Stimulated activated CD8-positive, alpha-beta memory T cell treated with anti-CD3 and anti-CD28 coated beads, Interleukin-15, amount 100 ng/mL, for 1 hour (primary cell): ENCODE measurements around the gene WDR90.

ENCODE experiments used
- DNase-seq: peaks from one replicate; pipeline ENCODE4 v3.0.0-alpha.2; 2020; ENCODE audit warnings: low read depth

Gene WDR90

GRCh38 chr16:638836-639235 lies 10.3 kb upstream of the WDR90 start:
- no peak for DNase-seq

DNA sequence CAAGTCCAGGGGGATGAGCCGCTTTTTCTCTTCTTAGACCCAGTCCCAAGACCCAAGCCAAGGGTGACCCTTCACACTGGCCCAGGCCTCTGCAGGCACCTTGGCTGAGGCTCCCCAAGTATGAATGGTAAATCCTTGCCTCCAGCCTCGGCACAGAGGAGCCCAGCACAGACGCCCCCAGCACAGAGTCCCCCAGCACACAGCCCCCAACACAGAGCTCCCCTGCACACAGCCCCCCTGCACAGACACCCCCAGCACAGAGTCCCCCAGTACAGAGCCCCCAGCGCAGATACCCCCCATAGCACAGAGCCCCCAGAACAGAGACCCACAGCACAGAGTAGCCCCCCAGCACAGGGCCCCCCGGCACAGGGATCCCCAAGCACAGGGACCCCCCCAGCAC lies 8.6 kb upstream of the WDR90 start:
- no peak for DNase-seq

GRCh38 chr16:641326-642188 lies 7.6 kb upstream of the WDR90 start, which contains the start of gene MCRIP2:
MCRIP2 (plus strand) TSS chr16:641828; CDS start chr16:641992, 164 bp downstream.
- no peak for DNase-seq

GRCh38 chr16:642189-643049 lies 6.7 kb upstream of the WDR90 start:
- DNase-seq: no peak

DNA sequence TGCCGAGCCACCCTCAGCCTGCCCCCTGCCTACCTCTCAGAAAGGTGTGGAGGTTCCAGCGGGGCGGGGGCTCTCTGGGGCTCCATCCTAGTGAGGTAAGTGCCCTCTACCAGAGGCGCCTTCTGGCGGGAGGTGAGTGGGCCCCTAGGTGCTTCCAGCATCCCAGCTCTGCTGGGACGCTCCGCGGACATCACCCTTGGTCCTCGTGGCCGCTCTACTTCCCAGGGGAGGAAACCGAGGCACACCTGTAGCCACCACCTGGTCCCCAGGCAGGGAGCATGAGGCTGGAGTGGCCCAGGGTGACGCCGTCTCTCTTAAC lies 6.2 kb upstream of the WDR90 start:
- DNase-seq: no peak

GRCh38 chr16:644556-644955 lies 4.6 kb upstream of the WDR90 start:
- no peak for DNase-seq

- DNase-seq: no peak
Measured at GRCh38 chr16:645852-646678, 3.1 kb upstream of the WDR90 start.

- no peak for DNase-seq
Measured at GRCh38 chr16:646679-647172, 2.4 kb upstream of the WDR90 start.

- no peak for DNase-seq
Measured at GRCh38 chr16:647173-647902, 1.8 kb upstream of the WDR90 start.

DNA sequence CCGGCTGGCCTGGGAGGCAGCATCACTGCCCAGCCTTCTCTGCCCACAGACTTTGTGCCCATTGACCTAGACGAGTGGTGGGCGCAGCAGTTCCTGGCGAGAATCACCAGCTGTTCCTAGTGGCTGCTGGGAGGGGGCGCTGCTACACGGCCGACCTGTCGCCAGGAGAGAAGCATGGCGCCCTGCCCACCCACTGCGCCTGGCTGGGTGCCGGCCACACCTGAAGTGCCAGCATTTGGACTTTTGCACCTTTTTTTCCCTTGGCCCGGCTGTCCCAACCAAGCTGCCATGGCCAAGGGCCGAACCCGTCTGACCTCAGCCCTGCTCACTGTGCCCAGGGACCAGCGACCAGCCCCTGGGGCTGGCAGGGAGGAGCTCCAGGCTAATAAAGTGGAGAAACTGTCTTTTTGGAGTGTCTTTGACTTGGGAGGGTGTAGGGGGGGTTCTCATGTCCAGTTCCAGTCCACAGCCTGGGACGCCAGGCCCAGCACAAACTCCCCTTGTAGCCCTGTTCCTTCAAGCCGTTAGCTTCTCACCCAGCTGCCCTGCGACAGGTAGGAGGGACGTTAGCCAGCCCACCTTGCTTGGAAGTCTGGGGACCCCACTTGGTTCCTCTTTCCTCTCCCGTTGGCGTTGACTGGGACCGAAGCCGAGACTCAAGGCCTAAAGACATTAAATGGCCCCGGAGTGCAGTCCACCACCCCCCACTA lies 939 bp upstream of the WDR90 start:
- no peak for DNase-seq

GRCh38 chr16:649631-650030 lies 466 bp downstream of the WDR90 start:
- DNase-seq: no peak

GRCh38 chr16:651844-652243 lies 2.7 kb downstream of the WDR90 start:
- no peak for DNase-seq

- no peak for DNase-seq
Measured at GRCh38 chr16:652454-653305, 3.5 kb downstream of the WDR90 start.

GRCh38 chr16:654034-654433 lies 4.9 kb downstream of the WDR90 start:
- DNase-seq: no peak

- no peak for DNase-seq
Measured at GRCh38 chr16:657487-657886, 8.3 kb downstream of the WDR90 start.

GRCh38 chr16:658679-659571 lies 9.8 kb downstream of the WDR90 start:
- no peak for DNase-seq

DNA sequence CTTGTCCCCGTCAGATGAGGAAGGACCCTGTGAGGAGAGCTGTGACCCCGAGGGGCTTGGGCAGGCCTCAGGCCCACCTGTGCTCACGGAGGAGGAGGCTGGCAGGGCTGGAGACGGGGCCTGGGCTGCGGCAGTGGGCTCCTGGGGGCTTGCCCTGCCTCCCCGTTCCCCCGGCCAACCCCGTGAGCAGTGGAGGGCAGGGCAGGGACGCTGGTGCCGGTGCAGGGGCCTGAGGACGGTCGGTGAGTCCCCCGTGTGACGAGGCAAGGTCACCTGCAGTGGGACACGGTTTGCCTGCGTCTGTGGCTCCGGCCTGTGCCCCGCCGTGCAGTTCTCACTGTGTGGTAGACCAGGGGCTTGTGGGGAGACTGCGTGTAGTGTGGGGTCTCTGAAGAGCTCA lies 10.5 kb downstream of the WDR90 start:
- no peak for DNase-seq

DNA sequence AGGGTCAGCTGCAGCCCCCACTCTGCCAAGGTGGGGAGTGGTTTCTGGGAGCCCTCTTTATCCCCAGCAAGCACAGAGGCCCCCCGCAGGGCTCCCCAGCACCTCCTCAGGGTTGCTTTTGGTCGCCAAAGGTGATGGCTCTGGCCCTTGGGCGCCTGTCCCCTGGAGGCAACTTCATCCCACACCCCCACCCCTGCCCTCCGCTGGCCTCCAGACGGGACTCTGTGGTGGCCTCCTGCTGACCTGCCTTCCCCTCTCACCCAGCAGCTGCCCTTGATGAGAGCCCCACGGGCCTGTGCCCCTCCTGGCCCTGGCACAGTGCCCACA lies 10.9 kb downstream of the WDR90 start:
- no peak for DNase-seq
